ENCODE results near the gene KAZALD1.

DNA sequence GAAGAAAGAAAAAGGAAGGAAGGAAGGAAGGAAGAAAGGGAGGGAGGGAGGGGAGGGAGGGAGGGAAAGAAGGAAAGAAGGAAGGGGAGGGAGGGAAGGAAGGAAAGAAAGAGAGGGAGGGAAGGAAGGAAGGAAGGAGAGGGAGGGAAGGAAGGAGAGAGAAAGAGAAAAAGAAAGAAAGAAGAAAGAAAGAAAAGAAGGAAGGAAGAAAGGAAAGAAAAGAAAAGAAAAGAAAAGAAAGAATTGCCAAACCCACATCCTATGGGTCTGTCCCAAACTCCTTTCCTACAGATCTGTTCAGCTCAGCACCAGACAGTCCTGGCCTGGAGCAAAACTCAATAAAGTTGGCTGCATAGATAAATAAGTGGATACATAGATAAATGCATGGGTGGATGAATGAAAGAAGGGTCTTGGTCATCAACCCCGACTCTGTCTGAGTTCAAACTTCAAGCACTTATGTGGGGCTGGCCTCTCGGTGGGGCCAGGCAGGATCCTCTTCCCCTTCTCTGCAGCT lies 52.2 kb downstream of the KAZALD1 start:
- TF ChIP-seq, protein P1, sequence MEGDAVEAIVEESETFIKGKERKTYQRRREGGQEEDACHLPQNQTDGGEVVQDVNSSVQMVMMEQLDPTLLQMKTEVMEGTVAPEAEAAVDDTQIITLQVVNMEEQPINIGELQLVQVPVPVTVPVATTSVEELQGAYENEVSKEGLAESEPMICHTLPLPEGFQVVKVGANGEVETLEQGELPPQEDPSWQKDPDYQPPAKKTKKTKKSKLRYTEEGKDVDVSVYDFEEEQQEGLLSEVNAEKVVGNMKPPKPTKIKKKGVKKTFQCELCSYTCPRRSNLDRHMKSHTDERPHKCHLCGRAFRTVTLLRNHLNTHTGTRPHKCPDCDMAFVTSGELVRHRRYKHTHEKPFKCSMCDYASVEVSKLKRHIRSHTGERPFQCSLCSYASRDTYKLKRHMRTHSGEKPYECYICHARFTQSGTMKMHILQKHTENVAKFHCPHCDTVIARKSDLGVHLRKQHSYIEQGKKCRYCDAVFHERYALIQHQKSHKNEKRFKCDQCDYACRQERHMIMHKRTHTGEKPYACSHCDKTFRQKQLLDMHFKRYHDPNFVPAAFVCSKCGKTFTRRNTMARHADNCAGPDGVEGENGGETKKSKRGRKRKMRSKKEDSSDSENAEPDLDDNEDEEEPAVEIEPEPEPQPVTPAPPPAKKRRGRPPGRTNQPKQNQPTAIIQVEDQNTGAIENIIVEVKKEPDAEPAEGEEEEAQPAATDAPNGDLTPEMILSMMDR (IDR thresholded peaks at IDR 0.05), result no peak
- no peak for TF ChIP-seq POLR2A (IDR thresholded peaks at IDR 0.05)
